ENCODE data around the gene SPRN. TPM values are rescaled to one million over a fixed set of nuclear protein-coding genes. Genes with fewer than 3 reads are reported as not detected.

Gene SPRN
- total and polyA plus RNA-seq, 2 donors (not counting 1 experiment from before 2014, with no cell fraction given), result not detected

GRCh38 chr10:133446979-133447378 is 22.6 kb upstream of the SPRN start:
- H3K9me3 Mint-ChIP-seq (ENCODE audit: insufficient read depth), result peaks cover 15% of the 10 kb centered on the region
- H3K27ac ChIP-seq (ENCODE audit: low read length in 2 of 2), result no peak overlapping the region
- intact Hi-C loops (cut with micrococcal nuclease), result no loop called here
- peaks cover 10 to 37% (median 26%) of the 10 kb centered on the region in 3 donors for H3K9me3 ChIP-seq (ENCODE audit: control extremely low read depth in 1 of 3, control insufficient read depth in 2 of 3, insufficient read depth in 1 of 3, low read length in 2 of 3)
- ChIA-PET CTCF (no interaction called here), POLR2A (no interaction called here)
- no peak overlapping the region for H3K4me2 ChIP-seq (replicated peaks; ENCODE audit: low read depth, low read length, poor library complexity, severe bottlenecking)
- no peak overlapping the region for H2AFZ ChIP-seq (ENCODE audit: insufficient read depth, low read depth, low read length, poor library complexity, severe bottlenecking)
- H3K4me3 Mint-ChIP-seq, result no peak overlapping the region
- H3K27ac Mint-ChIP-seq, result no peak overlapping the region
- no peaks in the 10 kb centered on the region for H3K4me1 Mint-ChIP-seq
- no peak for TF ChIP-seq EZH2 (IDR thresholded peaks at IDR 0.05; ENCODE audit: borderline replicate concordance, insufficient read depth, low read depth, low read length, poor library complexity, severe bottlenecking)
- TF ChIP-seq CTCF (IDR thresholded peaks at IDR 0.05), result no peak
- peaks cover 8% of the 10 kb centered on the region for H3K27me3 Mint-ChIP-seq
- H3K4me3 ChIP-seq (ENCODE audit: control extremely low read depth in 1 of 5, extremely low read depth in 1 of 5, insufficient read depth in 1 of 5, low read depth in 2 of 5, low read length in 4 of 5), result no peak overlapping the region
- 82% methylated on average over 8 of the region's 11 CpGs for WGBS (ENCODE audit: insufficient coverage)
- H3K9ac ChIP-seq (ENCODE audit: low read length), result no peak overlapping the region
- H3K79me2 ChIP-seq (ENCODE audit: control insufficient read depth, insufficient read depth, low read length), result no peaks in the 10 kb centered on the region
- H3K4me1 ChIP-seq (ENCODE audit: control insufficient read depth in 2 of 2, insufficient read depth in 2 of 2, low read length in 2 of 2), result peaks cover 0 to 6% of the 10 kb centered on the region in 2 donors
- H4K20me1 ChIP-seq (ENCODE audit: control insufficient read depth, insufficient read depth, low read length, poor library complexity, severe bottlenecking), result no peaks in the 10 kb centered on the region
- DNase-seq (no peak), ATAC-seq (ENCODE audit: low read depth) (no peak)
- H3K27me3 ChIP-seq (replicated peaks in 1 of 4; ENCODE audit: control extremely low read depth in 1 of 4, control insufficient read depth in 3 of 4, insufficient read depth in 4 of 4, low read length in 3 of 4), result no peaks in the 10 kb centered on the region
- no peaks in the 10 kb centered on the region for H3K36me3 ChIP-seq (replicated peaks in 1 of 2; ENCODE audit: control extremely low read depth in 1 of 2, control insufficient read depth in 1 of 2, extremely low read depth in 1 of 2, insufficient read depth in 2 of 2, low read length in 1 of 2)

GRCh38 chr10:133445751-133446708 is 21.6 kb upstream of the SPRN start:
- H3K4me2 ChIP-seq (replicated peaks; ENCODE audit: low read depth, low read length, poor library complexity, severe bottlenecking), result no peak overlapping the region
- POLR2A ChIA-PET, result no interaction called here
- H3K79me2 ChIP-seq (ENCODE audit: control insufficient read depth, insufficient read depth, low read length), result no peaks in the 10 kb centered on the region
- TF ChIP-seq CTCF (IDR thresholded peaks at IDR 0.05) (no peak), EZH2 (IDR thresholded peaks at IDR 0.05; ENCODE audit: borderline replicate concordance, insufficient read depth, low read depth, low read length, poor library complexity, severe bottlenecking) (no peak)
- H3K4me1 Mint-ChIP-seq, result no peaks in the 10 kb centered on the region
- no peaks in the 10 kb centered on the region for H3K36me3 ChIP-seq (replicated peaks in 1 of 2; ENCODE audit: control extremely low read depth in 1 of 2, control insufficient read depth in 1 of 2, extremely low read depth in 1 of 2, insufficient read depth in 2 of 2, low read length in 1 of 2)
- 67% methylated on average over 73 of the region's 80 CpGs for WGBS (ENCODE audit: insufficient coverage)
- H3K9ac ChIP-seq (ENCODE audit: low read length), result no peak overlapping the region
- H3K27ac Mint-ChIP-seq, result no peak overlapping the region
- no peaks in the 10 kb centered on the region for H3K27me3 ChIP-seq (replicated peaks in 1 of 4; ENCODE audit: control extremely low read depth in 1 of 4, control insufficient read depth in 3 of 4, insufficient read depth in 4 of 4, low read length in 3 of 4)
- H2AFZ ChIP-seq (ENCODE audit: insufficient read depth, low read depth, low read length, poor library complexity, severe bottlenecking), result no peak overlapping the region
- H3K4me3 ChIP-seq (ENCODE audit: control extremely low read depth in 1 of 5, extremely low read depth in 1 of 5, insufficient read depth in 1 of 5, low read depth in 2 of 5, low read length in 4 of 5), result no peak overlapping the region
- no peak overlapping the region for H3K27ac ChIP-seq (ENCODE audit: low read length in 2 of 2)
- H4K20me1 ChIP-seq (ENCODE audit: control insufficient read depth, insufficient read depth, low read length, poor library complexity, severe bottlenecking), result no peaks in the 10 kb centered on the region
- H3K9me3 ChIP-seq (ENCODE audit: control extremely low read depth in 1 of 3, control insufficient read depth in 2 of 3, insufficient read depth in 1 of 3, low read length in 2 of 3), result peaks cover 9 to 37% (median 26%) of the 10 kb centered on the region in 3 donors
- peaks cover 8% of the 10 kb centered on the region for H3K27me3 Mint-ChIP-seq
- intact Hi-C loops (cut with micrococcal nuclease), result no loop called here
- CTCF ChIA-PET, result no interaction called here
- ATAC-seq (ENCODE audit: low read depth) (no peak), DNase-seq (no peak)
- peaks cover 15% of the 10 kb centered on the region for H3K9me3 Mint-ChIP-seq (ENCODE audit: insufficient read depth)
- H3K4me3 Mint-ChIP-seq, result no peak overlapping the region
- H3K4me1 ChIP-seq (ENCODE audit: control insufficient read depth in 2 of 2, insufficient read depth in 2 of 2, low read length in 2 of 2), result peaks cover 0 to 7% of the 10 kb centered on the region in 2 donors
